ENCODE data around the gene ATPAF2.

Gene ATPAF2

GRCh38 chr17:18038861-18039534 is at the start of gene ATPAF2, which contains the start of gene GID4:
Gene ATPAF2, minus strand, starts transcription at chr17:18039168. Its CDS starts 155 bp downstream, at chr17:18039013.
Gene GID4, plus strand, starts transcription at chr17:18039408. Its CDS starts 57 bp downstream, at chr17:18039465.
- peak; percentile 93 to 99 (median 98) for DNase-seq

GRCh38 chr17:18087610-18088491 is 48.9 kb upstream of the ATPAF2 start, which contains the start of gene DRG2:
Gene DRG2, plus strand, starts transcription at chr17:18087948. Its CDS starts 76 bp downstream, at chr17:18088024.
- peak; percentile 26 to 90 (median 80) for DNase-seq

DNA sequence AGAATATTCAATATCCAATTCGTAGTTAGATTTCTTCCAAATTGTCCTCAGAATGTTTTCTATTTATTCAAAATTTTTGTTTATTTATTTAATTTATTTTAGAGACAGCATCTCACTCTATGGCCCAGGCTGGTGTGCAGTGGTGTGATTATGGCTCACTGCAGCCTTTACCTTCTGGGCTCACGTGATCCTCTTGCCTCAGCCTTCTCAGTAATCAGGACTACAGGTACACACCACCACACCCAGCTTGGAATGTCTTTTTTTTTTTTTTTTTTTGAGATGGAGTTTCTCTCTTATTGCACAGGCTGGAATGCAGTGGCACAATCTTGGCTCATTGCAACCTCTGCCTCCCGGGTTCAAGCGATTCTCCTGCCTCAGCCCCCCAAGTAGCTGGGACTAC is 45.3 kb upstream of the ATPAF2 start:
- no peak for DNase-seq

DNA sequence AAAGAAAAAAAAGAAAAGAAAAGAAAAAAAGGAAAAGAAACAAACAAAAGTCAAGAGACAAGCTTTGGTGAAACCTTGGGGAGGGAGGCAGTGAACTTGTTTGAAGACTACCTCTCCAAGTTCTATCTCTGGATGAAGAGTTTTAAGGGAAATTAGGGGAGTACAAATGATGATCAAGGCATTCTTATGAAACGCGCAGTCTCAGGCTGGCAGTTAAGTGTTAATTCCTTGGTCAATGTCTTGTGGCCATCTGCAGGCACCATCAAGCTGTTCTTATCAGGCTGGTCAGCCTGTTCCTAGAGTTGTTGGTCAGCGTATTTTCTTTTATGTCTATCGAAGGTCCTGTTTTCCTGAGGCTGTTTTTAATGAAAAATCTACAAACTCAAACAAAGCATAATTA is 40.6 kb upstream of the ATPAF2 start:
- DNase-seq: no peak

DNA sequence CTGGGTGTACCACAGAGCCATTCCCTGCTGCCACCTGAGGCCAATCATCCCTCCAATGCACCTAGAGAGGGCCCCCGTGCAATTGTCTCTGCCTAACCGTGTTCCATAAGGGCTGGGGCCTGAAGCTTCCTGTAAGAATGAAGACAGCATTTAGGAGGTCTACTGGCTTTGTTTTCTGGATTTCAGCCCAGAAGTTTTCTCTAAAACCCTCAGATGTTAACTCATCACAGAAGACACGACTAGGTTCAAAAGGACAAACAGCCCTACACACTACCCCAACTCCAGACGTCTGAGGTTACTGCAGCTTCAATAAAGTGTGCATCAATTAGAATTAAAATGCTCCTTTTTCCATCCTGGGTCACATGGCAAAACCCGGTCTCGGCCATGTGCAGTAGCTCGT is 38.0 kb upstream of the ATPAF2 start:
- DNase-seq: no peak

DNA sequence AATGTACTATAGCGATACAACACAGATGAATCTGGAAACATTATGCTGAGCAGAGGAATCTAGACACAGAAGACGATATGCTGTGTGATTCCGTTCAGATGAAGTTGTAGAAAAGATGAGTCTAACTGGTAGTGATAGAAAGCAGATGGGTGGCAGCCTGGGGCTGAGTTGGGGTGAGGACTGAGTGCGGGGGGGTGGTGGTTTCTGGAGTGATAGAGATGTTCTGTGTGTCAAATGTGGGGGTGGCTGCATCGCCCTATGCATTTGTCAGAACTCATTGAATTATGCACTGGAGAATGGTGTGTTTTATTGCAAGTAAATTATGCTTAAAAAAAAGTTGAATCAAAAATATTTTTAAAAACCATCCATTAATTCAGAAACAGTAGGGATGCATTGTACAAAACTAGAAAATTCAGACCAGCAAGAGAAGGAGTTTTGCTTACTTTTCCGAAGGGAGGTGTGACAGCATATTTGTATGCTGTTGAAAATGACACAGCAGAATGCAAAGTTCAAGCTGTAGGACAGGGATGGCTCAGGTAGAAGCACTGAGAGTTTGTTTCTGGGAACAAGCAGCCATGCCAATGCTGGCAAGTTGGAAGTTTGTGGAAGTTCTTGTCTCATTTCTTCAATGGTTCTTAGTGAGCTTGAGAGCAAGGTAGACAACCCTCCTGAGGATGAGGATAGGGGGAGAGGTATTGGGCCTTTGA is 35.8 kb upstream of the ATPAF2 start:
- no peak for DNase-seq

DNA sequence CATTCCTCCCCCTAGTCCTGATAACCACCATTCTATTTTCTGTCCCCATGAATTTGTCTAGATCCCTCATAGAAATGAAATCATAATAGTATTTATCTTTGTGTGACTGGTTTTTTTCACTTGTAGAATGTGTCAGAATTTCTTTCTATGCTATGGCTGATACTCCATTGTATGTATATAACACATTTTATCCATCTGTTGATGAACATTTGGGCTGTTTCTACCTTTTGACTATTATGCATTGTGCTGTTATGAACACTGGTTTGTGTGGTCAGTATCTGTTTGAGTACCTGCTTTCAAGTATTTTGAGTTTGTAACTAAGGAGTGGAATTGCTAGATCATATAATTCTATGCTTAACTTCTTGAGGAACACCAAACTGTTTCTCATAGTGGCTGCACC is 32.8 kb upstream of the ATPAF2 start:
- DNase-seq: no peak

DNA sequence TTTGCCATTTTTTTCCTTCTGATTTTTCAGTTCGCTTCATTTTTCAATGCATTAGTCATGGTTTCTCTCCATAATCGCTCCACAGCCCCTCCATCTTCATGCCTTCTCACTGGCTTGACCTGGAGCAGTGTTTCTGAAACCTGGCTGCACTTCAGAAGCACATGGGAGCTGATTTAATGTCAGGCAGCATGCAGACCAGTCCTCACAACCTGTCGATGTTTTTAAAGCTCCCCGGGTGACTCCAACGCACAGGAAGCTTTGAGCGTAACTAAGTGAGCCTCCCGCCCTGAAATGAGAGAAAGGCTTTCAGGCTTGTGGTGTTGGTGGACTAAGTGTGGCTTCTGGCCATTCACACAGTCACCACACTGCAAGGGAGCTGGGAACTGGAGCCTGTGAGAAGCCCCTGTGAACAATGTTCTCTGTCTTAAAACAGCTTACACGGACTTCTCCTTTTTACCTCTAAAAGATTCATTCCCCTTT is 31.9 kb upstream of the ATPAF2 start:
- DNase-seq: no peak

GRCh38 chr17:18069101-18069500 is 30.1 kb upstream of the ATPAF2 start:
- DNase-seq: no peak

DNA sequence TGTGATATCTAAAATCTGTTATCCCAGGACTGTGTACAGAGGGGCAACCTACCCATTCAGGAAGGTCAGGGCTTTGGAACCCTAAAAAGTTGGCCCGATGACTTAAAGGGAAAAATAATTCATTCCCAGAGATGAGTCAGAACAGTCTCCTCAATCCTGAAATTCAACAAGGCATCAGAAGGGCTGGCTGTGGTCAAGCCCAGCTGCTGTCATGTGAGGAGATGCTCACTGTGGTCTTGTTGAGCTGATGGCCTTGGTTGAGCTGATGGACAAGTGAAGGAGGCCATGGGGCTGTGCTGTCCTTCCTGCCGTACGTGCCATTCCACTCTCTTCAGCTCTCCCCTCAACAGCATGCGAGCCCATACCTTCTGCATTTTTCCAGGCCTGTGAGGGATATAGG is 27.9 kb upstream of the ATPAF2 start:
- DNase-seq: no peak

- no peak for DNase-seq
These were observed 26.6 kb upstream of the ATPAF2 start for GRCh38 chr17:18065546-18065945.

DNA sequence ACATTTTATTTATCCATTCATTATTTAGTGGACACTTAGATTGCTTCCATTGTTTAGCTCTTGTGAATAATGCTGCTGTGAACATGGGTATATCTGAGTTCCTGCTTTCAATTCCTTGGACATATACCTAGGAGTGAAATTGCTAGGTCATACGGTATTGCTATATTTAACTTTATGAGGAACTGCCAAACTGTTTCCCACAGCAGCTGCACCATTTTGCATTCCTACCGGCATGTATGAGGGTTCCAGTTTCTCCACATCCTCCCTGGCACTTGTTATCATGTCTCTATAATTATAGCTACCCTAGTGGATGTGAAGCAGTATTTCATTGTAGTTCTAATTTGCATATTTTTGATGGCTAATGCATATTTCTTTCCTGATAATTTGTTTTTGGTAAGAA is 25.1 kb upstream of the ATPAF2 start:
- DNase-seq: no peak

DNA sequence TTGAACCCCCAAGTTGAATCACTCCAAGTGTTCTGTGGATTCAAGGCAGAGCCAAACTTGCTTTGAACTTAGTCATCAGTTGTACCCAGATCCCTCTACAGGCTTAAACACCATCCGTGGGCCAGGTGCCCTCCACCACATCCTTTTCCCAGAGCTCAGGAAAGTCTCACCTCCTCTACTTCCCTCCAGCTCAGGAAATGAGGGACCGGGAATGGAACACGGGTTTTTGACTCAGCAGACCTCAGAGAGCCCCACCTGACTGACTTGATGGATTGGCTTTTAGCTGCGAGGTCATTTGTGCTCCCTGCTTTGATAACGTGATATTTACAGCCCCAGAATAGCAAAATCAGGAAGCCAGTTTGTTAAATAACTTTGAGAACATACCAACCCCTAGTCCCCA is 20.3 kb upstream of the ATPAF2 start:
- DNase-seq: no peak

DNA sequence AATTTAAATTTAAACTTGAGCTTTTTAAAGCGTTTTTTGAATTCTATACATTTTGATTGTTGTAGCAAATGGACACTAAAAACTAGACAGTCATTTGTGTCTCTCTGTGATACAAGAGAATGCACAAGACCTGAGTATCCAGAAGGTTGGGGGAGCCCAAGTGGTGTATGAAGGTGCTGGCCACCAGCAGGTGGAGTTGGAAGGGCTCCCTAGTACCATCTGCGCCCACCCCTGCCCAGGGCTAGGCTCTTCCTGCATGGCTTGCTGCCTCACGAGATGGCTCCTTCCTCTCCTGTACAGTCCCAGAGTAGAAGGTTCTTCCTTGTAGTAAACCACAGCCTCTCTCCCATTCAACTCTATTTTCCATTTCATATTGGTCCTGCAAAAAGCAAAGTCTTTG is 17.2 kb upstream of the ATPAF2 start:
- no peak for DNase-seq

DNA sequence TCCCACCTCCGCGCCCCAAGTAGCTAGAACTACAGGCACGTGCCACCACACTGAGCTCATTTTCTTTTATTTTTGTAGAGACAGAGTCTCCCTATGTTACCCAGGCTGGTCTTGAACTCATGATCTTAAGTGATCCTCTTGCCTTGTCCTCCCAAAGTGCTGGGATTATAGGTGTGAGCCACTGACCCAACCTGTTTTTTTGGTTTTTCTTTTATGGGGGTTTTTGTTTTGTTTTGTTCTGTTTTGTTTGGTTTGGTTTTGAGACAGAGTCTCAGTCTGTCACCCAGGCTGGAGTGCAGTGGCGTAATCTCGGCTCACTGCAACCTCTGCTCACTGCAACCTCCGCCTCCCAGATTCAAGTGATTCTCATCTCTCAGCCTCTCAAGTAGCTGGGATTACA is 16.6 kb upstream of the ATPAF2 start:
- no peak for DNase-seq

DNA sequence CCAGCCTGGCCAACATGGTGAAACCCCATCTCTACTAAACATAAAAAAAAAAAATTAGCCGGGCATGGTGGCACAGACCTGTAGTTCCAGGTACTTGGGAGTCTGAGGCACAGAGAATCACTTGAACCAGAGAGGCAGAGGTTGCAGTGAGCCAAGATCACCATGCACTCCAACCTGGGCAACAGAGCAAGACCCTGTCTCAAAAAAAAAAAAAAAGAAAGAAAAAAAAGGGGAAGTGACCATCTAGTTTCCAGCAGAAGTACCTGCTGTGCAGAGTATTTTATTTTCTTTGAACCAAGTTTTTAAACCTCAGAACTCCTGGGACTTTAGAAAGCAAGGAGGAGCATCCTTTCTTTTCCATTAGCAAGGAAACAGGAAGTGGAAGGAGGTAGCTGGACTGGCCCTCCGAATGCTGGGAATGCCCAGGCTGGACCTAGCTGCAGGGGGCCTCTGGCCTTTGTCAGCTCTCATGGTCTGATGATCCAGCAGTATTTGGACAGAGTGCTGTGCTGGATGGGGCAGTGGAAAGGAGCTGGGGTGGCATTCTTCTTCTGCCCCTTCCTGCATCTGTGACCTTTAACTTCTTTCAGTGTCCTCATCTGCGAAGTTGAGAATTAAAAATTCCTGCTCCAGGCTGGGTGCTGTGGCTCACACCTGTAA is 6.9 kb upstream of the ATPAF2 start:
- DNase-seq: no peak

DNA sequence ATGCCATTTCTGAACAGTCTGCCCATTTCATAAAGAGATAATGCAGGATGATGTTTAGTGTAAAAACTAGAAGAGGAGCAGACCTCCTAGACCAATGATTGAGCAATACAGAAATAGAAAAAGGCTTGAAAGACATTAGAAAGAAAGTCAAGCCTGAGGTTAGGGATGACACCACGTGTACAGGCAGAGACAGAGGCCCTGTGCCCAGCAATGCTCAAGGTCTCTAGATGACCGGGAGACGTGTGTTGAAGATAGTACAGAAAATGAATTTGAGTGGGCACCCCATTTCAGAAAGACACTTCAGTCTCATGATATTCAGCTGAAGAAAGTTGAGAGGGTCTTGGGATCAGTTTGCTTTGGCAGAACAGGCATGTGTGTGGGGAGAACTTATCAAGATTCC is 5.6 kb upstream of the ATPAF2 start:
- no peak for DNase-seq

GRCh38 chr17:18043491-18043890 is 4.5 kb upstream of the ATPAF2 start:
- no peak for DNase-seq

DNA sequence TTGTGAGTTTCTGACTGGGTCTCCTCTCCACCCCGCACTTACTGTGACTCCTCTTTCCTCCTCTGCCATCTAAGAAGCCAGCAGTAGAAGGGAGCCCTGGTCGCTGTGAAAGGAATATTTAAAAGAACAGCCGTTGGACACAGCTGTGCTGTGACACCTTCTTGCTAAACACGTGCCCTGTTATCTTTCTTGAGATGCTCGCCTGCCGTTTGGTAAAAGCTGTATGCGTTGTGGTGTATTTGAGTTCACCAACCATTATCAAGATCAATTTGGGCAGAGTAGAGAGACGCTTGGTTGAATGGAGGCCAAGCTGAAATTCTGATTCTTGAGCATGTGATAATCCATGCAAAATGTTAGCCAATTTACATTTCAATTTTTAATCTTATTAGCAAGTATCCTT is 4.0 kb upstream of the ATPAF2 start:
- no peak for DNase-seq

DNA sequence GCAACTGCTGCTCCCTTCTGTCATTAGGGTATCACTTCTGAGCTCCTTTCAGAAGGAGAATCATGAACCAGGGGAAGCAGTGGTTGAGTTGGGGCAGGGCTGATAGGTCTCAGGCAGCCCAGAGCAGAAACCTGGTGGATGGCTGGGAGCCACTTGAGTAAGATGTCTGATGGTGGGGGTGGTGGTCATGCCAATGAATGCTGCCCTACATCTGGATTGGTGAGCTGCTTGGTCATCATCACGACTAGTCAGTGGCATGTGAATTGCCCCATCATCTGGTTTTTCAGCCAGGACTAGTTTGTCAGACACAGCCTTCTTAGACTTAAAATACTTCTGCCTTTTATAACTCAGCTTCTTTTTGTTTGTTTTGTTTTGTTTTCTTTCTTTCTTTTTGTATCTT is 2.8 kb upstream of the ATPAF2 start:
- no peak for DNase-seq

DNA sequence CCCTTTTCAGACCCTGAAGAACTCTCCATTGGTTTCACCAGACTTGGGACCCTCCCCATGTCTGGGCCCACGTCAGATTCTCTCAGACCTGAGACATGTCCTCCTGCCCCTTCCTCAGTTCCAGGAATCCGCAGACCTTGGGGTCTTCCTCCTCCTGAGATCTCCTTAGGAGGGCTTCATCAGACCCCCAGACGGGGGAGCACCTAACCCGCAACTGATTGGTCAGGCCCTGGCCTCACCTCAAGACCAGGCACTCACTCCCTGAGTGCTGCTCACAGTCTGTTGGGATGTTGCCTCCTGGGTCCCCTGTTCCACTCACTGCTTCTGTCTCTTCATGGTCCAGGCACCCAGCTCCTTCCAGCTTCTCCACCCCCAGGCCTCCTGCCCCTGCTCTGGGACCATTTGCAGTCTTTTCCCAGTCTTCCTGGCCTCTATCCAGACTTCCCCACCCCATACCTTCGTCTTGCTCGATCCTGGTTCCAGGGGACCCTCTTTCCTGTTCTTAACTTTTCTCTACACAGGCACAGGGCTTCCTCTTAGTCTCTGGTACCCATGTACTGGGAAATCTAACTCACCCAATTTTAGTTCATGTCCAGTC is 1.4 kb upstream of the ATPAF2 start:
- no peak for DNase-seq

Data from C1 segment of cervical spinal cord (tissue), 14 donors.